Measurements from ENCODE around the gene TXNDC9.
A peak's percentile ranks its signal among the peaks of the same experiment; 100 is the strongest.
"Not testable (repeated sequence)": the region's sequence is repeated elsewhere in the genome, so short reads cannot be mapped to it uniquely, and the experiment has no call there.

Gene TXNDC9

DNA sequence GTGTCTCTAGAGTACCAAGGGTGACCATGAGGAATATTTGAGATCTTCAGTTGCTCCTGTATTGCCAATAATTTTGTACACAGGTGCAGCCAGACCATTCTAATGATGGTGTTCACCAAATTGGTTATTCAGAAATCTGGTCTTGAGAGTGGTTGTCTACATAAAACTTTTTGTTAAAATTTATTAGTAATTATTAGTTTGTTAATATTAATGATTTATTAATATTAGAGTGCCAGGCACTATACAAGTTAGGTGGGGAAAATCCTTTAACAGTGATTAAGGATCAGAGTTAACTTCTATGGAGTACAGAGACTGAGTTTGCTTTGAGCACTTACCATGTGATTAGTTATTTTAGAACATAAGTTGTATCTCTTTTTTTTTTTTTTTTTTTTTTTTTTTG, 10.1 kb upstream of the TXNDC9 start:
- Histone ChIP-seq H3K27ac (ENCODE audit: low read depth, low read length) (no peak overlapping the region), H2AFZ (ENCODE audit: low read depth, low read length, severe bottlenecking) (no peak overlapping the region), H3K79me2 (ENCODE audit: insufficient read depth, low read length) (peaks cover 100% of the 10 kb centered on the region), H3K9me2 (replicated peaks; ENCODE audit: insufficient read depth, low read length) (no peaks in the 10 kb centered on the region), H3K27me3 (ENCODE audit: low read length) (no peaks in the 10 kb centered on the region), H3K4me3 (ENCODE audit: insufficient read depth, low read length, poor library complexity, severe bottlenecking) (no peak overlapping the region), H3F3A (ENCODE audit: insufficient read depth) (peaks cover 2% of the 10 kb centered on the region), H3K9me3 (ENCODE audit: insufficient read depth, low read length) (no peaks in the 10 kb centered on the region), H4K20me1 (ENCODE audit: low read depth, low read length) (peaks cover 37% of the 10 kb centered on the region), H3K9ac (ENCODE audit: low read length) (no peak overlapping the region), H3K4me2 (ENCODE audit: low read depth, low read length, poor library complexity, severe bottlenecking) (no peak overlapping the region), H3K36me3 (ENCODE audit: low read length) (no peaks in the 10 kb centered on the region)
- TF ChIP-seq EZH2phosphoT487 (conservative IDR thresholded peaks at IDR 0.05; ENCODE audit: low read length) = no peak
- TF ChIP-seq, protein P1, sequence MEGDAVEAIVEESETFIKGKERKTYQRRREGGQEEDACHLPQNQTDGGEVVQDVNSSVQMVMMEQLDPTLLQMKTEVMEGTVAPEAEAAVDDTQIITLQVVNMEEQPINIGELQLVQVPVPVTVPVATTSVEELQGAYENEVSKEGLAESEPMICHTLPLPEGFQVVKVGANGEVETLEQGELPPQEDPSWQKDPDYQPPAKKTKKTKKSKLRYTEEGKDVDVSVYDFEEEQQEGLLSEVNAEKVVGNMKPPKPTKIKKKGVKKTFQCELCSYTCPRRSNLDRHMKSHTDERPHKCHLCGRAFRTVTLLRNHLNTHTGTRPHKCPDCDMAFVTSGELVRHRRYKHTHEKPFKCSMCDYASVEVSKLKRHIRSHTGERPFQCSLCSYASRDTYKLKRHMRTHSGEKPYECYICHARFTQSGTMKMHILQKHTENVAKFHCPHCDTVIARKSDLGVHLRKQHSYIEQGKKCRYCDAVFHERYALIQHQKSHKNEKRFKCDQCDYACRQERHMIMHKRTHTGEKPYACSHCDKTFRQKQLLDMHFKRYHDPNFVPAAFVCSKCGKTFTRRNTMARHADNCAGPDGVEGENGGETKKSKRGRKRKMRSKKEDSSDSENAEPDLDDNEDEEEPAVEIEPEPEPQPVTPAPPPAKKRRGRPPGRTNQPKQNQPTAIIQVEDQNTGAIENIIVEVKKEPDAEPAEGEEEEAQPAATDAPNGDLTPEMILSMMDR (IDR thresholded peaks at IDR 0.05; ENCODE audit: insufficient read depth, low read length, poor library complexity, severe bottlenecking) = no peak

DNA sequence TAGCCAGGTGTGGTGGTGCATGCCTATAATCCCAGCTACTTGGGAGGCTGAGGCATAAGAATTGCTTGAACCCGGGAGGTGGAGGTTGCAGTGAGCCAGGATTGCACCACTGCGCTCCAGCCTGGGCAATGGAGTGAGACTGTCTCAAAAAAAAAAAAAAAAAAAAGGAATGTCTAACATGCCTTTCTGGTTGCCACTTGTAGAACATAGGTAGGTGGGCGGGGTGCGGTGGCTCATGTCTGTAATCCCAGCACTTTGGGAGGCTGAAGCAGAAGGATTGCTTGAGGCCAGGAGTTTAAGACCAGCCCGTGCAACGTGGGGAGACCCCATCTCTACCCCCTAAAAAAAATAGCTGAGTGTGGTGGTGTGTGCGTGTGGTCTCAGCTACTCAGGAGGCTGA, 9.3 kb upstream of the TXNDC9 start:
- not testable (repeated sequence) for H2AFZ ChIP-seq (ENCODE audit: low read depth, low read length, severe bottlenecking); H3K9me3 ChIP-seq (ENCODE audit: insufficient read depth, low read length); H3K27ac ChIP-seq (ENCODE audit: low read depth, low read length); H3K36me3 ChIP-seq (ENCODE audit: low read length); H3F3A ChIP-seq (ENCODE audit: insufficient read depth); H3K9me2 ChIP-seq (replicated peaks; ENCODE audit: insufficient read depth, low read length); H3K4me3 ChIP-seq (ENCODE audit: insufficient read depth, low read length, poor library complexity, severe bottlenecking); H3K27me3 ChIP-seq (ENCODE audit: low read length); H3K4me2 ChIP-seq (ENCODE audit: low read depth, low read length, poor library complexity, severe bottlenecking); H3K9ac ChIP-seq (ENCODE audit: low read length)
- Histone ChIP-seq H3K79me2 (ENCODE audit: insufficient read depth, low read length) (peaks cover 100% of the 10 kb centered on the region), H4K20me1 (ENCODE audit: low read depth, low read length) (peaks cover 37% of the 10 kb centered on the region)

DNA sequence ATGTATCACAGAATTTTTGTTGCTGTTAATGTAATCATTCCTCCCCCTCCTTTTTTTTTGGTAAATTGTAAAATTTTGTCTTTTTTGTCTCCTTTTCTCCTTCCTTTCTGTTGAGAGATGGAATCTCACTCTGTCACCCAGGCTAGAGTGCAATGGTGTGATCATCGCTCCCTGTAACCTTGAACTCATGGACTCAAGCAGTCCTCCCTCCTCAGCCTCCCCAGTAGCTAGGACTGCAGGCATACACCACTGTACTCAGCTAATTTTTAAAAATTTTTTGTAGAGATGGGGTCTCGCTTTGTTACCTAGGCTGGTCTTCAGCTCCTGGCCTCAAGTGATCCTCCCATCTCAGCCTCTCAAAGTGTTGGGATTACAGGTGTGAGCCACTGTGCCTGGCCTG, 6.4 kb upstream of the TXNDC9 start:
- Histone ChIP-seq H3K9me3 (ENCODE audit: insufficient read depth, low read length) (no peaks in the 10 kb centered on the region), H2AFZ (ENCODE audit: low read depth, low read length, severe bottlenecking) (no peak overlapping the region), H3K36me3 (ENCODE audit: low read length) (no peaks in the 10 kb centered on the region), H3K79me2 (ENCODE audit: insufficient read depth, low read length) (peaks cover 100% of the 10 kb centered on the region), H3F3A (ENCODE audit: insufficient read depth) (peaks cover 9% of the 10 kb centered on the region), H3K4me2 (ENCODE audit: low read depth, low read length, poor library complexity, severe bottlenecking) (no peak overlapping the region), H3K27ac (ENCODE audit: low read depth, low read length) (no peak overlapping the region), H3K4me3 (ENCODE audit: insufficient read depth, low read length, poor library complexity, severe bottlenecking) (no peak overlapping the region), H3K27me3 (ENCODE audit: low read length) (no peaks in the 10 kb centered on the region), H3K9ac (ENCODE audit: low read length) (no peak overlapping the region), H3K9me2 (replicated peaks; ENCODE audit: insufficient read depth, low read length) (no peaks in the 10 kb centered on the region), H4K20me1 (ENCODE audit: low read depth, low read length) (peaks cover 37% of the 10 kb centered on the region)
- TF ChIP-seq EZH2phosphoT487 (conservative IDR thresholded peaks at IDR 0.05; ENCODE audit: low read length) = no peak
- TF ChIP-seq, protein P1 (IDR thresholded peaks at IDR 0.05; ENCODE audit: insufficient read depth, low read length, poor library complexity, severe bottlenecking) = no peak

DNA sequence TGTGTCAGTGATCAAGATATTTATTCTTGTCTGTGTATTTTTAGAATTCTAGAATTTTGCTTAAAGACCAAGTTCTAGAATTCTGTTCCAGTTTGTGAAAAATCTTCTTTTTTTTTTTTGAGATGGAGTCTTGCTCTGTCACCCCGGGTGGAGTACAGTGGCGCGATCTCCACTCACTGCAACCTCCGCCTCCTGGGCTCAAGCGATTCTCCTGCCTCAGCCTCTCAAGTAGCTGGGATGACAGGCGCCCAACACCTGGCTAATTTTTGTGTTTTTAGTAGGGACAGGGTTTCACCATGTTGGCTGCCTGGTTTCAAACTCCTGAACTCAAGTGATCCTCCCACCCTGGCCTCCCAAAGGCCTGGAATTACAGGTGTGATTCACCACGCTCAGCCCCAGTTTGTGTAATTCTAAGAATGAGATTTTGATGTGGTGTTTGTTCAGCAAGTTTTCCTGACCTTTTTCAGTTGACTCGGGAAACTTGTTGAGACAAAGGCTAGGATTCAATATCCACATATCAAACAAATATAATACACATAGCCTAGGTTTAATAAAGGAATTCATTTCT, 4.6 kb upstream of the TXNDC9 start:
- Histone ChIP-seq H3K9ac (ENCODE audit: low read length) (no peak overlapping the region), H3K4me3 (ENCODE audit: insufficient read depth, low read length, poor library complexity, severe bottlenecking) (no peak overlapping the region), H3K36me3 (ENCODE audit: low read length) (no peaks in the 10 kb centered on the region), H3F3A (ENCODE audit: insufficient read depth) (peaks cover 16% of the 10 kb centered on the region), H3K9me2 (replicated peaks; ENCODE audit: insufficient read depth, low read length) (no peaks in the 10 kb centered on the region), H3K27me3 (ENCODE audit: low read length) (no peaks in the 10 kb centered on the region), H3K27ac (ENCODE audit: low read depth, low read length) (no peak overlapping the region), H3K4me2 (ENCODE audit: low read depth, low read length, poor library complexity, severe bottlenecking) (peak overlapping the region; percentile 97), H2AFZ (ENCODE audit: low read depth, low read length, severe bottlenecking) (no peak overlapping the region), H3K9me3 (ENCODE audit: insufficient read depth, low read length) (no peaks in the 10 kb centered on the region), H3K79me2 (ENCODE audit: insufficient read depth, low read length) (peaks cover 88% of the 10 kb centered on the region), H4K20me1 (ENCODE audit: low read depth, low read length) (peaks cover 34% of the 10 kb centered on the region)
- TF ChIP-seq, protein P1 (IDR thresholded peaks at IDR 0.05; ENCODE audit: insufficient read depth, low read length, poor library complexity, severe bottlenecking) = no peak
- TF ChIP-seq EZH2phosphoT487 (conservative IDR thresholded peaks at IDR 0.05; ENCODE audit: low read length) = no peak

Data from SU-DHL-6 (cell line).